Parathyroid adenoma (tissue), 2 donors: ENCODE measurements around the gene PLEKHM1.
A peak's percentile ranks its signal among the peaks of the same experiment; 100 is the strongest.

ENCODE experiments used
- H2AFZ ChIP-seq: fragments of 300-600 bp; sonication (generic); one replicate; pipeline ENCODE4 v1.7.0; 2017; ENCODE audit warnings: antibody characterized with exemption, mild to moderate bottlenecking
- H3K27ac ChIP-seq: fragments of 300-600 bp; sonication (generic); one replicate; pipeline ENCODE4 v1.7.0; 2017
- H3K27me3 ChIP-seq: fragments of 300-600 bp; sonication (generic); one replicate; pipeline ENCODE4 v1.7.0; 2017; ENCODE audit warnings: low read length; ENCODE audit not compliant: control insufficient read depth, insufficient read depth
- H3K36me3 ChIP-seq: fragments of 300-600 bp; sonication (generic); one replicate; pipeline ENCODE4 v1.7.0; 2017; ENCODE audit warnings: low read length; ENCODE audit not compliant: control insufficient read depth, insufficient read depth
- H3K4me1 ChIP-seq: fragments of 300-600 bp; sonication (generic); one replicate; pipeline ENCODE4 v1.7.0; 2017; ENCODE audit warnings: control low read depth
- H3K4me2 ChIP-seq: fragments of 300-600 bp; sonication (generic); one replicate; pipeline ENCODE4 v1.7.0; 2017; ENCODE audit warnings: low read length
- H3K4me3 ChIP-seq: fragments of 300-600 bp; sonication (generic); one replicate; pipeline ENCODE4 v1.7.0; 2017; ENCODE audit warnings: low read depth, low read length
- H3K79me2 ChIP-seq: fragments of 300-600 bp; sonication (generic); one replicate; pipeline ENCODE4 v1.7.0; 2017; ENCODE audit warnings: control low read depth
- H3K9ac ChIP-seq: fragments of 300-600 bp; sonication (generic); one replicate; pipeline ENCODE4 v1.7.0; 2017; ENCODE audit warnings: mild to moderate bottlenecking
- H3K9me3 ChIP-seq: fragments of 300-600 bp; sonication (generic); one replicate; pipeline ENCODE4 v1.7.0; 2017; ENCODE audit warnings: low read length; ENCODE audit not compliant: control insufficient read depth
- TF ChIP-seq, protein P1 (sequence below): fragments of 300-600 bp; sonication (generic); IDR thresholded peaks from one replicate; pipeline ENCODE4 v1.7.0; 2017; ENCODE audit warnings: antibody characterized with exemption, mild to moderate bottlenecking
- donor health status: primary hyperparathyroidism.

Gene PLEKHM1

DNA sequence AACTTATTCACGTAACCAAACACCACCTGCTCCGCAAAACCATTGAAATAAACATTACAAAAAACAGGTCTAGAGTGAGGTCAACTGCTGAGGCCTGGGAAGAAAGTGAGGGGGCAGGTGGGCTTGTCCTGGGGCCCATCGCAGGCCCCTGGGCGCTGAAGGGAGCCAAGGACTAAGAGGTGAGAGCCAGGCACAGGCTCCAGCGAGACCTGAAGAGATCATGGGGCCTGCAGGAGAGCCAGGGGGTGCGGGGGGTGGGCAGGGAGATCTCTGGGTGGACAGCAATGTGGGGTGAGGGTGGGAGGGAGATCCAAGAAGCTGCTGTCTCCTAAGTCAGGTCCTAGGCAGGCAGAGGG, 65.8 kb downstream of the PLEKHM1 start:
- Histone ChIP-seq H3K36me3 (no peaks in the 10 kb centered on the region), H3K4me1 (peaks cover 10% of the 10 kb centered on the region), H3K9me3 (no peaks in the 10 kb centered on the region), H3K9ac (no peak overlapping the region), H3K27me3 (no peaks in the 10 kb centered on the region), H3K4me2 (peak overlapping the region; percentile 72), H3K4me3 (peak overlapping the region; percentile 68), H2AFZ (peak overlapping the region; percentile 89), H3K27ac (peak overlapping the region; percentile 79), H3K79me2 (peaks cover 16% of the 10 kb centered on the region)
- TF ChIP-seq, protein P1, sequence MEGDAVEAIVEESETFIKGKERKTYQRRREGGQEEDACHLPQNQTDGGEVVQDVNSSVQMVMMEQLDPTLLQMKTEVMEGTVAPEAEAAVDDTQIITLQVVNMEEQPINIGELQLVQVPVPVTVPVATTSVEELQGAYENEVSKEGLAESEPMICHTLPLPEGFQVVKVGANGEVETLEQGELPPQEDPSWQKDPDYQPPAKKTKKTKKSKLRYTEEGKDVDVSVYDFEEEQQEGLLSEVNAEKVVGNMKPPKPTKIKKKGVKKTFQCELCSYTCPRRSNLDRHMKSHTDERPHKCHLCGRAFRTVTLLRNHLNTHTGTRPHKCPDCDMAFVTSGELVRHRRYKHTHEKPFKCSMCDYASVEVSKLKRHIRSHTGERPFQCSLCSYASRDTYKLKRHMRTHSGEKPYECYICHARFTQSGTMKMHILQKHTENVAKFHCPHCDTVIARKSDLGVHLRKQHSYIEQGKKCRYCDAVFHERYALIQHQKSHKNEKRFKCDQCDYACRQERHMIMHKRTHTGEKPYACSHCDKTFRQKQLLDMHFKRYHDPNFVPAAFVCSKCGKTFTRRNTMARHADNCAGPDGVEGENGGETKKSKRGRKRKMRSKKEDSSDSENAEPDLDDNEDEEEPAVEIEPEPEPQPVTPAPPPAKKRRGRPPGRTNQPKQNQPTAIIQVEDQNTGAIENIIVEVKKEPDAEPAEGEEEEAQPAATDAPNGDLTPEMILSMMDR, result no peak

DNA sequence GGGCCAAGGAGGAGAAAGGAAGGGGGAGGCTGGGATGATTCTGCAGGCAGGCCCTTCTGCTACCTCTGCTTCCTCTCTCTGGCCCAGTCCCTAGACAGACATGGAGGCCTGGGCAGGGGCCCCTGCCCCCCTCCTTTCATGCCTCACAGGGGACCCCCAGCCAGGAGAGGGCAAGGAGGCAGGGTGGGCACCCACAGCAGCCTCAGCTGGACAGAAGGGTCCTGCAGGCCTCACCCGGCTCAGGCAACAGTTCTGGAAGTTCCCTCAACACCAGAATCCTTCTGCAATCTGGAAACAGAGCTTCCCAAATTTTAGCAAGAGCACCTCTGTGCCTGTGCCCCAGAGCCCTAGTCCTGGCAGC, 66.6 kb downstream of the PLEKHM1 start:
- Histone ChIP-seq H3K4me1 (peaks cover 10% of the 10 kb centered on the region), H3K9ac (no peak overlapping the region), H2AFZ (no peak overlapping the region), H3K27ac (no peak overlapping the region), H3K4me2 (no peak overlapping the region), H3K27me3 (no peaks in the 10 kb centered on the region), H3K36me3 (no peaks in the 10 kb centered on the region), H3K4me3 (no peak overlapping the region), H3K79me2 (peaks cover 17% of the 10 kb centered on the region), H3K9me3 (no peaks in the 10 kb centered on the region)
- TF ChIP-seq, protein P1, result no peak

DNA sequence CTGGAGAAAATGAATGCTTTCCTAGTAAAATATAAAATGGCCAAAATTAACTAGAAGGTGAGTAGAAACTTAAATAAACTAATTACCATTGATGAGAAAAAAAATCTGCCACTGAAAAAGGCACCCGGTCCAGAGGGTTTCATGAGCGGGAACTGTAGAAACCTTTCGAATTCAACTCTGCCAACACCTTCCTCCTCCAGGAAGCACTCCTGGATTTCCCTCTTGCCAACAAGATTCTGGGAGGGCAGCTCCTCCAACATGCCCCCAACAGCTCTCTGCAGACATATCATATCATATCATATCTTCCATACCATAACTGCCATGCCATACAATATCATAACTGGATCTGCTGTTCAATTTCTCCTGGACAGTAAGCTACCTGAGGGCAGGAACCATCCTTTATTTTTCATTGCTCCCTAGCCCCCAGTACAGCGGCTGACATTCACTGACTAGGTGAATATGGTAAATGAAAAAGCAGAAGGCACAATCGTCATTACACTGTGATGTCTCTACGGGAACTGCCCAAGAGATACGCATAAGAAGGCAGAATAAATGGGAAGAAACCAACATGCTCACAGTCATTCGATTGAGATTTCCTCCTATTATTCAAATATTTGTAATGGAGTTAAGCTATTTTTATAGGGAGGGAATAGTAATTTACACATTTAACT, 67.1 kb downstream of the PLEKHM1 start:
- H3K27ac ChIP-seq, result no peak overlapping the region
- H3K36me3 ChIP-seq, result no peaks in the 10 kb centered on the region
- peaks cover 10% of the 10 kb centered on the region for H3K4me1 ChIP-seq
- no peaks in the 10 kb centered on the region for H3K27me3 ChIP-seq
- no peak overlapping the region for H2AFZ ChIP-seq
- H3K4me3 ChIP-seq, result no peak overlapping the region
- H3K9ac ChIP-seq, result no peak overlapping the region
- peaks cover 22% of the 10 kb centered on the region for H3K79me2 ChIP-seq
- no peaks in the 10 kb centered on the region for H3K9me3 ChIP-seq
- TF ChIP-seq, protein P1, result no peak
- H3K4me2 ChIP-seq, result no peak overlapping the region

DNA sequence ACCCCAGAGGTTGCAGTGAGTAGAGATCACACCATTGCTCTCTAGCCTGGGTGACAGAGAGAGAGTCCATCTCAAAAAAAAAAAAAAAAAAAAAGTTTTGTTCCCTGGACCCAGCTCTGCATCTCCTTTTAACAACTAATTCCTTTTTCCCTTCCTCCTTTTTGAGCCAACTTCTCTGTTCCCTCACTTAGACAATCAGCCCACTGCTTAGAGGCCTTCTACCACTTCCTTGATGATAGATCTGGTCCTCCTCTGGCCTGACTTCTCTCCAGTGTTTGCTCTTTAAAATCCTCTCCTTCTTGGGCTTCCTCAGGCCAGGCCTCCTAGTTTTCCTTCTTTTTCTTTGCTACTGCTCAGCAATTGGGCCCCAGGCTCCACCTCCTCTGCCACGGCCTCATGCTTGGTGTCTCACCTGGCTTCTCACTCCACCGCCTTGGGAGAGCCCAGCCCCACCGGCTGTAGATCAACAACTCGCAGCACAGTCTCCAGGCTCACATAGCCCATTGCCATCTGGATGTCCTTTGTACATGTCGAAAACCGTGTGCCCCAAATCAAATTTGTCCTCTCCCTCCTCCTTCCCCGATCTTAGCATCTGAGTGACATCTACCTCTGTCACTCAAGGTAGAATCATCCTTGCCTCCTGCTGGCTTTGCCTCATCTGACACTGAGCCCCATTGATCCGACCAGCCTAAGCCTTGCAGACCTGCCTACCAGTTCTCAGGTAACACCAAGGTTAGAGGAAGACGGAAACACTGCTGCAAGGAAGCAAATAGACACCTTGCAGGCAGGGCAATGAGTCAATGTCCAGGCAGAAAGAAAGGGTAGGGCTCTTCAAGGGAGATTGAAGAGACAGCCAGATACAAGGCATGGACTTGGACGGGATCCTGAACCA, 75.3 kb downstream of the PLEKHM1 start:
- H3K79me2 ChIP-seq, result peaks cover 42% of the 10 kb centered on the region
- no peak overlapping the region for H3K9ac ChIP-seq
- TF ChIP-seq, protein P1, result no peak
- H3K27ac ChIP-seq, result peak overlapping the region; percentile 64
- peak overlapping the region; percentile 70 for H2AFZ ChIP-seq
- no peaks in the 10 kb centered on the region for H3K36me3 ChIP-seq
- no peak overlapping the region for H3K4me3 ChIP-seq
- H3K4me1 ChIP-seq, result peaks cover 9% of the 10 kb centered on the region
- H3K9me3 ChIP-seq, result no peaks in the 10 kb centered on the region
- H3K4me2 ChIP-seq, result no peak overlapping the region
- no peaks in the 10 kb centered on the region for H3K27me3 ChIP-seq
